ENCODE results near the gene MLIP. TPM values are rescaled to one million over a fixed set of nuclear protein-coding genes. Genes with fewer than 3 reads are reported as not detected.

MLIP gene
- total RNA-seq (2021; ENCODE audit: unreplicated experiment) (0.59 TPM), Bru-seq, nascent RNA (percentile 13 among the genes with signal in this experiment), BruChase-seq, experiment 1, labeled RNA remaining after a 6-hour chase (percentile 29 among the genes with signal in this experiment), BruChase-seq, experiment 2, labeled RNA remaining after a 2-hour chase (percentile 23 among the genes with signal in this experiment)
- polyA plus RNA-seq (2012) = not detected in 2 replicates
- long read RNA-seq = 0 reads

GRCh38 chr6:54111341-54112045, at the start of gene MLIP:
Gene MLIP (plus strand): TSS chr6:54111443. CDS start chr6:54111480, 37 bp downstream.
- no peak for DNase-seq (ENCODE audit: low read depth, low spot score)

More at GRCh38 chr6:54111341-54112045, at the start of gene MLIP:
- no TSS peak for BruUV-seq (replicated peaks)
- Histone ChIP-seq H3K4me2 (ENCODE audit: low read length) (no peak within 1 kb of the TSS), H3K36me3 (ENCODE audit: control insufficient read depth in 1 of 2, insufficient read depth in 2 of 2, low read length in 2 of 2) (no peaks in the 10 kb centered on the region), H3K27me3 (ENCODE audit: insufficient read depth, low read length) (no peaks in the 10 kb centered on the region), H4K20me1 (ENCODE audit: insufficient read depth) (no peaks in the 10 kb centered on the region), H3K9me2 (ENCODE audit: insufficient read depth) (no peaks in the 10 kb centered on the region), H3K27ac (ENCODE audit: low read depth, low read length) (no peak within 1 kb of the TSS), H3K4me3 (replicated peaks in 1 of 2; ENCODE audit: low read depth in 1 of 2, low read length in 2 of 2) (no peak within 1 kb of the TSS), H3K4me1 (ENCODE audit: control insufficient read depth in 1 of 2, insufficient read depth in 2 of 2, low read length in 2 of 2) (no peaks in the 10 kb centered on the region), H3K9me3 (ENCODE audit: control insufficient read depth in 1 of 2, insufficient read depth in 1 of 2, low read depth in 1 of 2, low read length in 2 of 2) (no peaks in the 10 kb centered on the region), H3K79me2 (ENCODE audit: insufficient read depth, low read length) (no peaks in the 10 kb centered on the region), H2AFZ (ENCODE audit: low read depth, low read length, poor library complexity, severe bottlenecking) (no peak within 1 kb of the TSS), H3K9ac (ENCODE audit: low read length) (no peak within 1 kb of the TSS)
- intact Hi-C loops (cut with micrococcal nuclease) = no loop called here
- ChIA-PET RAD21 (ENCODE audit: low non-redundant PET in 1 of 2, low total read pairs in 2 of 2, uncharacterized antibody in 2 of 2, unreplicated experiment in 2 of 2) (no interaction called here), POLR2A (no interaction called here), CTCF (no interaction called here)
- TF ChIP-seq SRF (IDR thresholded peaks at IDR 0.05; ENCODE audit: low read depth) (no peak), SIN3A (IDR thresholded peaks at IDR 0.05; ENCODE audit: low read depth) (no peak), CEBPB (IDR thresholded peaks at IDR 0.05; ENCODE audit: low read depth) (no peak), EGR1 (IDR thresholded peaks at IDR 0.05; ENCODE audit: low read depth) (no peak), ZNF274 (IDR thresholded peaks at IDR 0.05; ENCODE audit: low read depth, low read length) (no peak), POLR2A (IDR thresholded peaks at IDR 0.05; ENCODE audit: borderline replicate concordance, extremely low read depth, insufficient read depth, insufficient read length) (no peak), JUND (IDR thresholded peaks at IDR 0.05) (no peak), POLR2AphosphoS5 (IDR thresholded peaks at IDR 0.05; ENCODE audit: low read depth, low read length) (no peak), ZBTB33 (IDR thresholded peaks at IDR 0.05; ENCODE audit: extremely low read depth, insufficient replicate concordance, low read length) (no peak), MAX (IDR thresholded peaks at IDR 0.05) (no peak), FOSL1 (IDR thresholded peaks at IDR 0.05; ENCODE audit: low read depth) (no peak), ATF3 (IDR thresholded peaks at IDR 0.05) (no peak), SP1 (IDR thresholded peaks at IDR 0.05; ENCODE audit: low read depth) (no peak), YY1 (IDR thresholded peaks at IDR 0.05; ENCODE audit: extremely low read depth, insufficient replicate concordance, low read depth, low read length) (no peak), EZH2phosphoT487 (IDR thresholded peaks at IDR 0.05; ENCODE audit: borderline replicate concordance) (no peak), ZFX (IDR thresholded peaks at IDR 0.05) (no peak), CTCF (IDR thresholded peaks at IDR 0.05 in 2 of 3, conservative IDR thresholded peaks at IDR 0.05 in 1 of 3; ENCODE audit: borderline replicate concordance in 1 of 3, insufficient read depth in 1 of 3, low read depth in 2 of 3, low read length in 2 of 3) (no peak)
- ATAC-seq = no peak

All from HCT116 (cell line).